DND-41 (cell line): Measurements from ENCODE around the gene MRPL1.

Experiments
- EZH2 ChIP-seq: IDR thresholded peaks from 3 replicates; pipeline ENCODE4 v1.6.1; 2012; ENCODE audit warnings: borderline replicate concordance, low read depth, mild to moderate bottlenecking, moderate library complexity, low read length, inconsistent platforms; ENCODE audit not compliant: severe bottlenecking
- TF ChIP-seq, protein P1 (sequence below): IDR thresholded peaks from 2 replicates; pipeline ENCODE4 v1.5.1; 2012; ENCODE audit warnings: borderline replicate concordance, low read length, moderate library complexity, mild to moderate bottlenecking; ENCODE audit not compliant: poor library complexity, severe bottlenecking; ENCODE audit errors: extremely low read depth

DNA sequence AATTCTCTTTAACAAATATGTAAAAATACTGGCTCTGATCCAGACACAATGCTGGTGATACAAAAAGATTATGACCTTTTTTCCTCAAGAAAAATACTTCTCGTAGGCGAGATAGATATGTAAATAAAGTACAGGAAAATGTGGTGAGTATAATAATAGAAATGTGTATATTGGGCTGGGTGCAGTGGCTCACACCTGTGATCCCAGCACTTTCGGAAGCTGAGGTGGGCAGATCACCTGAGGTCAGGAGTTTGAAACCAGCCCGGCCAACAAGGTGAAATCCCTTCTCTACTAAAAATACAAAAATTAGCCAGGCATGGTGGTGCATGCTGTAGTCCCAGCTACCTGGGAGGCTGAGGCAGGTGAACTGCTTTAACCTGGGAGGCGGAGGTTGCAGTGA is 55.0 kb downstream of the MRPL1 start:
- TF ChIP-seq, protein P1, sequence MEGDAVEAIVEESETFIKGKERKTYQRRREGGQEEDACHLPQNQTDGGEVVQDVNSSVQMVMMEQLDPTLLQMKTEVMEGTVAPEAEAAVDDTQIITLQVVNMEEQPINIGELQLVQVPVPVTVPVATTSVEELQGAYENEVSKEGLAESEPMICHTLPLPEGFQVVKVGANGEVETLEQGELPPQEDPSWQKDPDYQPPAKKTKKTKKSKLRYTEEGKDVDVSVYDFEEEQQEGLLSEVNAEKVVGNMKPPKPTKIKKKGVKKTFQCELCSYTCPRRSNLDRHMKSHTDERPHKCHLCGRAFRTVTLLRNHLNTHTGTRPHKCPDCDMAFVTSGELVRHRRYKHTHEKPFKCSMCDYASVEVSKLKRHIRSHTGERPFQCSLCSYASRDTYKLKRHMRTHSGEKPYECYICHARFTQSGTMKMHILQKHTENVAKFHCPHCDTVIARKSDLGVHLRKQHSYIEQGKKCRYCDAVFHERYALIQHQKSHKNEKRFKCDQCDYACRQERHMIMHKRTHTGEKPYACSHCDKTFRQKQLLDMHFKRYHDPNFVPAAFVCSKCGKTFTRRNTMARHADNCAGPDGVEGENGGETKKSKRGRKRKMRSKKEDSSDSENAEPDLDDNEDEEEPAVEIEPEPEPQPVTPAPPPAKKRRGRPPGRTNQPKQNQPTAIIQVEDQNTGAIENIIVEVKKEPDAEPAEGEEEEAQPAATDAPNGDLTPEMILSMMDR: no peak
- no peak for TF ChIP-seq EZH2
